ENCODE data around the gene UNC50.
A peak's percentile ranks its signal among the peaks of the same experiment; 100 is the strongest.
"Not testable (repeated sequence)": the region's sequence is repeated elsewhere in the genome, so short reads cannot be mapped to it uniquely, and the experiment has no call there.

Gene UNC50

GRCh38 chr2:98588880-98589431, 19.4 kb upstream of the UNC50 start:
- no peak for TF ChIP-seq CTCF (IDR thresholded peaks at IDR 0.05; ENCODE audit: control extremely low read depth, extremely low read depth, low read depth, missing control alignments)

GRCh38 chr2:98589489-98589888, 18.9 kb upstream of the UNC50 start:
- DNase-seq (ENCODE audit: extremely low spot score), result no peak
- ChIA-PET POLR2A (no interaction called here), CTCF (interaction anchor here (0.8 to 3.0 kb wide), 4 partner anchors 10 to 21 kb away, joined by 3 to 10 read pairs (median 6); no protein-coding TSS in a partner anchor)
- TF ChIP-seq CTCF (IDR thresholded peaks at IDR 0.05; ENCODE audit: control extremely low read depth, extremely low read depth, low read depth, missing control alignments), result no peak

More at GRCh38 chr2:98588880-98589431, 19.4 kb upstream of the UNC50 start:
- ChIA-PET POLR2A (no interaction called here), CTCF (interaction anchor here (1.2 to 3.0 kb wide), 3 partner anchors 10 to 15 kb away, joined by 3 to 10 read pairs (median 9); no protein-coding TSS in a partner anchor)
- DNase-seq (ENCODE audit: extremely low spot score), result no peak

- POLR2A ChIA-PET, result no interaction called here
- CTCF ChIA-PET, result interaction anchor here (0.8 to 2.4 kb wide), 2 partner anchors 9 to 24 kb away, joined by 3 to 8 read pairs; no protein-coding TSS in a partner anchor
- TF ChIP-seq CTCF (IDR thresholded peaks at IDR 0.05; ENCODE audit: control extremely low read depth, extremely low read depth, low read depth, missing control alignments), result no peak
- DNase-seq (ENCODE audit: extremely low spot score), result no peak
Measured at GRCh38 chr2:98592565-98592964, 15.8 kb upstream of the UNC50 start.

- DNase-seq (ENCODE audit: extremely low spot score); CTCF ChIA-PET; POLR2A ChIA-PET: not testable (repeated sequence)
Measured at GRCh38 chr2:98594665-98595064, 13.7 kb upstream of the UNC50 start.

- TF ChIP-seq CTCF (IDR thresholded peaks at IDR 0.05; ENCODE audit: control extremely low read depth, extremely low read depth, low read depth, missing control alignments), result no peak
- POLR2A ChIA-PET, result interaction anchor here (0.6 kb wide), 1 partner anchor 542 kb away, joined by 7 read pairs; no protein-coding TSS in a partner anchor
- CTCF ChIA-PET, result interaction anchor here (1.6 to 2.0 kb wide), 2 partner anchors 14 to 30 kb away, joined by 3 to 8 read pairs; no protein-coding TSS in a partner anchor
- no peak for DNase-seq (ENCODE audit: extremely low spot score)
Measured at GRCh38 chr2:98598781-98599428, 9.5 kb upstream of the UNC50 start.

GRCh38 chr2:98601532-98602132, 6.8 kb upstream of the UNC50 start:
- CTCF ChIA-PET, result interaction anchor here (0.9 to 4.4 kb wide), 8 partner anchors 9 to 189 kb away, joined by 3 to 22 read pairs (median 4); no protein-coding TSS in a partner anchor
- peak; percentile 67 for TF ChIP-seq CTCF (IDR thresholded peaks at IDR 0.05; ENCODE audit: control extremely low read depth, extremely low read depth, low read depth, missing control alignments)
- POLR2A ChIA-PET, result no interaction called here

GRCh38 chr2:98604547-98604946, 3.8 kb upstream of the UNC50 start:
- TF ChIP-seq CTCF (IDR thresholded peaks at IDR 0.05; ENCODE audit: control extremely low read depth, extremely low read depth, low read depth, missing control alignments), result no peak
- CTCF ChIA-PET, result interaction anchor here (2.3 to 4.4 kb wide), 2 partner anchors 14 to 192 kb away, joined by 9 to 22 read pairs; no protein-coding TSS in a partner anchor
- POLR2A ChIA-PET, result no interaction called here
- DNase-seq (ENCODE audit: extremely low spot score), result no peak

More at GRCh38 chr2:98601532-98602132, 6.8 kb upstream of the UNC50 start:
- peak; percentile 43 for DNase-seq (ENCODE audit: extremely low spot score)

Measured in GM10248 (cell line).